PC-3 (cell line): ENCODE results near the gene IFI27L2.

Experiments
- EZH2 ChIP-seq: fragments of 300-600 bp; sonication (generic); IDR thresholded peaks from one replicate; pipeline ENCODE4 v1.6.1; 2017; ENCODE audit warnings: antibody characterized with exemption, mild to moderate bottlenecking, low read length; ENCODE audit not compliant: unreplicated experiment
- TF ChIP-seq, protein P1 (sequence below): fragments of 300-600 bp; sonication (generic); conservative IDR thresholded peaks from 2 replicates; pipeline ENCODE4 v1.5.1; 2017; ENCODE audit warnings: antibody characterized with exemption, low read depth, mild to moderate bottlenecking, low read length

GRCh38 chr14:94081386-94081820 lies 48.0 kb downstream of the IFI27L2 start:
- TF ChIP-seq, protein P1, sequence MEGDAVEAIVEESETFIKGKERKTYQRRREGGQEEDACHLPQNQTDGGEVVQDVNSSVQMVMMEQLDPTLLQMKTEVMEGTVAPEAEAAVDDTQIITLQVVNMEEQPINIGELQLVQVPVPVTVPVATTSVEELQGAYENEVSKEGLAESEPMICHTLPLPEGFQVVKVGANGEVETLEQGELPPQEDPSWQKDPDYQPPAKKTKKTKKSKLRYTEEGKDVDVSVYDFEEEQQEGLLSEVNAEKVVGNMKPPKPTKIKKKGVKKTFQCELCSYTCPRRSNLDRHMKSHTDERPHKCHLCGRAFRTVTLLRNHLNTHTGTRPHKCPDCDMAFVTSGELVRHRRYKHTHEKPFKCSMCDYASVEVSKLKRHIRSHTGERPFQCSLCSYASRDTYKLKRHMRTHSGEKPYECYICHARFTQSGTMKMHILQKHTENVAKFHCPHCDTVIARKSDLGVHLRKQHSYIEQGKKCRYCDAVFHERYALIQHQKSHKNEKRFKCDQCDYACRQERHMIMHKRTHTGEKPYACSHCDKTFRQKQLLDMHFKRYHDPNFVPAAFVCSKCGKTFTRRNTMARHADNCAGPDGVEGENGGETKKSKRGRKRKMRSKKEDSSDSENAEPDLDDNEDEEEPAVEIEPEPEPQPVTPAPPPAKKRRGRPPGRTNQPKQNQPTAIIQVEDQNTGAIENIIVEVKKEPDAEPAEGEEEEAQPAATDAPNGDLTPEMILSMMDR, result no peak
- no peak for TF ChIP-seq EZH2
